Osteocyte (in vitro differentiated cells): Measurements from ENCODE around the gene KIN. TPM values are rescaled to one million over a fixed set of nuclear protein-coding genes. Genes with fewer than 3 reads are reported as not detected.
A peak's percentile ranks its signal among the peaks of the same experiment; 100 is the strongest.

Experiments
- DNase-seq: peaks from one replicate; pipeline ENCODE4 v3.0.0; 2021; ENCODE audit warnings: mixed read lengths; ENCODE audit not compliant: unreplicated experiment; ENCODE audit errors: extremely low spot score
- H3K27ac Mint-ChIP-seq: one replicate; pipeline ENCODE4 v1.8.0; 2021; ENCODE audit warnings: mild to moderate bottlenecking, mixed read lengths; ENCODE audit not compliant: unreplicated experiment
- H3K27me3 Mint-ChIP-seq: one replicate; pipeline ENCODE4 v1.8.0; 2021; ENCODE audit warnings: mixed read lengths; ENCODE audit not compliant: unreplicated experiment
- H3K36me3 Mint-ChIP-seq: one replicate; pipeline ENCODE4 v1.8.0; 2021; ENCODE audit warnings: mixed read lengths; ENCODE audit not compliant: unreplicated experiment
- H3K4me1 Mint-ChIP-seq: one replicate; pipeline ENCODE4 v1.8.0; 2021; ENCODE audit warnings: mixed read lengths; ENCODE audit not compliant: unreplicated experiment
- H3K4me3 Mint-ChIP-seq: one replicate; pipeline ENCODE4 v1.8.0; 2021; ENCODE audit warnings: mild to moderate bottlenecking, moderate library complexity, mixed read lengths; ENCODE audit not compliant: unreplicated experiment
- H3K9me3 Mint-ChIP-seq: one replicate; pipeline ENCODE4 v1.8.0; 2021; ENCODE audit warnings: mixed read lengths; ENCODE audit not compliant: unreplicated experiment
- CTCF ChIP-seq: fragments of 200-600 bp; sonication (generic); IDR thresholded peaks from 2 replicates; pipeline ENCODE4 v1.5.0; 2021; ENCODE audit warnings: antibody characterized with exemption, mild to moderate bottlenecking, moderate library complexity
- total RNA-seq: library from RNA; stranded (reverse); gene quantifications from 2 replicates; pipeline ENCODE4 v1.2.1, GENCODE V29; 2021

KIN gene
- total RNA-seq, 1 donor from 2014 or later, result 10.9 TPM

- no peak overlapping the region for H3K27ac Mint-ChIP-seq
- peaks cover 45% of the 10 kb centered on the region for H3K4me1 Mint-ChIP-seq
- no peak overlapping the region for H3K4me3 Mint-ChIP-seq
- no peaks in the 10 kb centered on the region for H3K27me3 Mint-ChIP-seq
- H3K9me3 Mint-ChIP-seq, result no peaks in the 10 kb centered on the region
- no peak for TF ChIP-seq CTCF
- H3K36me3 Mint-ChIP-seq, result peaks cover 34% of the 10 kb centered on the region
- DNase-seq, result no peak
Observed at GRCh38 chr10:7795605-7796004, 7.8 kb upstream of the KIN start.

GRCh38 chr10:7794251-7795026 is 6.6 kb upstream of the KIN start:
- no peak for TF ChIP-seq CTCF
- peaks cover 55% of the 10 kb centered on the region for H3K4me1 Mint-ChIP-seq
- H3K4me3 Mint-ChIP-seq, result no peak overlapping the region
- H3K27me3 Mint-ChIP-seq, result no peaks in the 10 kb centered on the region
- no peaks in the 10 kb centered on the region for H3K9me3 Mint-ChIP-seq
- H3K36me3 Mint-ChIP-seq, result peaks cover 27% of the 10 kb centered on the region
- H3K27ac Mint-ChIP-seq, result no peak overlapping the region
- DNase-seq, result no peak

- DNase-seq, result no peak
- Mint-ChIP-seq H3K27ac (no peak overlapping the region), H3K27me3 (no peaks in the 10 kb centered on the region), H3K4me3 (no peak overlapping the region), H3K9me3 (no peaks in the 10 kb centered on the region), H3K36me3 (peaks cover 19% of the 10 kb centered on the region), H3K4me1 (peaks cover 61% of the 10 kb centered on the region)
- no peak for TF ChIP-seq CTCF
Observed at GRCh38 chr10:7792541-7792940, 4.7 kb upstream of the KIN start.

- Mint-ChIP-seq H3K27me3 (no peaks in the 10 kb centered on the region), H3K4me3 (no peak overlapping the region), H3K9me3 (no peaks in the 10 kb centered on the region), H3K27ac (peak overlapping the region; percentile 37), H3K36me3 (peaks cover 8% of the 10 kb centered on the region), H3K4me1 (peaks cover 57% of the 10 kb centered on the region)
- no peak for TF ChIP-seq CTCF
- no peak for DNase-seq
Observed at GRCh38 chr10:7789390-7789789, 1.6 kb upstream of the KIN start.

- H3K4me1 Mint-ChIP-seq, result peaks cover 56% of the 10 kb centered on the region
- no peaks in the 10 kb centered on the region for H3K27me3 Mint-ChIP-seq
- peaks cover 8% of the 10 kb centered on the region for H3K36me3 Mint-ChIP-seq
- no peak for TF ChIP-seq CTCF
- H3K27ac Mint-ChIP-seq, result no peak overlapping the region
- DNase-seq, result no peak
- H3K4me3 Mint-ChIP-seq, result no peak overlapping the region
- no peaks in the 10 kb centered on the region for H3K9me3 Mint-ChIP-seq
Observed at GRCh38 chr10:7788639-7789286, 970 bp upstream of the KIN start.
